Stimulated activated naive CD8-positive, alpha-beta T cell treated with anti-CD3 and anti-CD28 coated beads, Interleukin-15, Interleukin-2, amounts not matched to agents 100 ng/mL and 50 ng/mL, for 24 hours (primary cell): Measurements from ENCODE around the gene IPO13.

Experiments
- H3K27ac Mint-ChIP-seq: one replicate; pipeline ENCODE4 v1.8.0; 2021; ENCODE audit warnings: mild to moderate bottlenecking, mixed read lengths
- H3K27me3 Mint-ChIP-seq: one replicate; pipeline ENCODE4 v1.8.0; 2021; ENCODE audit warnings: mixed read lengths
- H3K36me3 Mint-ChIP-seq: one replicate; pipeline ENCODE4 v1.8.0; 2021; ENCODE audit warnings: low read depth, mixed read lengths
- H3K4me1 Mint-ChIP-seq: one replicate; pipeline ENCODE4 v1.8.0; 2021; ENCODE audit warnings: low read depth, mixed read lengths
- H3K4me3 Mint-ChIP-seq: one replicate; pipeline ENCODE4 v1.8.0; 2021; ENCODE audit warnings: mild to moderate bottlenecking, mixed read lengths
- H3K9me3 Mint-ChIP-seq: one replicate; pipeline ENCODE4 v1.8.0; 2021; ENCODE audit warnings: mixed read lengths

IPO13 gene

DNA sequence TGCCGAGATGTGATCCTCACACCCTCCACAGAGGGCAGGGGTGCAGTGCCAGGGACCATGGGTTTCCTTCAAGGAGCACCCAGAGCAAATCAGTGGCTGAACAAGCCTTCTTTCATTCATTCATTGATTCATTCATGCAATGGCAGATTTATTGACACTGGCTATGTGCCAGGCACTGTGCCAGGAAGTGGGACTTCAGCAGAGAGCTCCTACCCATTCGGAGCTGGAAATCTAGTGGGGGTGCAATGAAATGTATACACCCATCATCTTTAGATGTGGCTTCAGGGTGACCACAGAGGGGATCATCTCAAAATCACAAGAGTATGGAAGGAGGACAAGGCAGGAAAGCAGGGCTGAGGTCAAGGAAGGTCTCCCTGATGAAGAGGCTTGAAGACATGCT is 65.7 kb downstream of the IPO13 start:
- H3K27ac Mint-ChIP-seq: no peak overlapping the region
- H3K9me3 Mint-ChIP-seq: no peaks in the 10 kb centered on the region
- H3K27me3 Mint-ChIP-seq: no peaks in the 10 kb centered on the region
- H3K4me3 Mint-ChIP-seq: no peak overlapping the region
- peaks cover 8% of the 10 kb centered on the region for H3K4me1 Mint-ChIP-seq
- H3K36me3 Mint-ChIP-seq: no peaks in the 10 kb centered on the region

DNA sequence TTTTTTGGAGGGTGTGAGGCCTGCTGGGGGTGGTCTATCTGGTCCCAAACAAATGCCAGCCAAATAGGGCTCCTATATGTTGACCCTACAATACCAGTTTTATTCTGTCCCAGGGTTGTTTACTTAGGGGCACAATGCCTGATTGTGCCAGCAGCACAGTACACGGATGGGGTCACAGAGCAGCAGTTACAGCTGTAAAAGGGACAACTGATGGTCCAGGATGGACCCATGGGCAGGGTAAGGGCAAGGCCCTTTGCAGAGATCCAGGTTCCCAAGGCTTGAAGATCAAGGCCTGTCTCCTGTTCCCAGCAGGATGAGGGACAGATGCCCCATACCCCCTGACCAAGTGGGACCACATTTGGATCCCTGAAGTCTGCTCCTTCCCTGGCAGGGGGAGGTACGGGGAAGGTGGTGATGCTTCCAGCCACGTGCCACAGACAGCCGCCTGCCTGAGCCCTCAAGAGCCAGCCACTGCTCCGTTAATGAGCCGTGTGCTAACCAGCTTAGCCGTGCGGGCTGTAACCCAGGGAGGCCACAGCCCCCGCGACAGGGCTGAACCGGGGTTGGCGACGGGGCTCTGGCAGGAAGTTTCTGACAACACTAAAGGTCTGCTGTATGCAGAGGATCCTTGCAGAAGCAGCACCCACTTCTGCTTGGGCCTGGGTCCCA is 66.3 kb downstream of the IPO13 start:
- Mint-ChIP-seq H3K4me3 (no peak overlapping the region), H3K27ac (no peak overlapping the region), H3K27me3 (no peaks in the 10 kb centered on the region), H3K9me3 (no peaks in the 10 kb centered on the region), H3K4me1 (peaks cover 8% of the 10 kb centered on the region), H3K36me3 (no peaks in the 10 kb centered on the region)

DNA sequence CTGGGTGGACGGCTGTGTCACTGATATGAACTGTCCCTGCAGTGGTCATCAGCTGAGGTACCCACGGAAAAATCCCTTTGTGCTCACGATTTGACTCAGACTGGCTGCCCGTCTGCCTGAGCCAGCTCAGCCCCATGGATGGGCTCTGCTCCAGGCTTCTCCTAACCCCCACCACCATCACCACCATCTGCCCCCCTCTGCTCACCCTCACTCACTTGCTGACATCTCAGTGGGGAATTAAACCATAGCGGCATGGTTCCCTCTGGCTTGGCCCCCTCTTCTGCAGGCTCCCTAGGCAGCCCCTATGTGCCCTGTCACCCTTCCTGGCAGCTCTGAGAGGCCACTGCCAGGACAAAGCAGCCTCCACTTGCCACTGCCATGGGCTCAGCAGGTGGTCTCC is 67.2 kb downstream of the IPO13 start:
- Mint-ChIP-seq H3K27me3 (no peaks in the 10 kb centered on the region), H3K4me3 (no peak overlapping the region), H3K27ac (no peak overlapping the region), H3K4me1 (peaks cover 8% of the 10 kb centered on the region), H3K9me3 (no peaks in the 10 kb centered on the region), H3K36me3 (no peaks in the 10 kb centered on the region)

DNA sequence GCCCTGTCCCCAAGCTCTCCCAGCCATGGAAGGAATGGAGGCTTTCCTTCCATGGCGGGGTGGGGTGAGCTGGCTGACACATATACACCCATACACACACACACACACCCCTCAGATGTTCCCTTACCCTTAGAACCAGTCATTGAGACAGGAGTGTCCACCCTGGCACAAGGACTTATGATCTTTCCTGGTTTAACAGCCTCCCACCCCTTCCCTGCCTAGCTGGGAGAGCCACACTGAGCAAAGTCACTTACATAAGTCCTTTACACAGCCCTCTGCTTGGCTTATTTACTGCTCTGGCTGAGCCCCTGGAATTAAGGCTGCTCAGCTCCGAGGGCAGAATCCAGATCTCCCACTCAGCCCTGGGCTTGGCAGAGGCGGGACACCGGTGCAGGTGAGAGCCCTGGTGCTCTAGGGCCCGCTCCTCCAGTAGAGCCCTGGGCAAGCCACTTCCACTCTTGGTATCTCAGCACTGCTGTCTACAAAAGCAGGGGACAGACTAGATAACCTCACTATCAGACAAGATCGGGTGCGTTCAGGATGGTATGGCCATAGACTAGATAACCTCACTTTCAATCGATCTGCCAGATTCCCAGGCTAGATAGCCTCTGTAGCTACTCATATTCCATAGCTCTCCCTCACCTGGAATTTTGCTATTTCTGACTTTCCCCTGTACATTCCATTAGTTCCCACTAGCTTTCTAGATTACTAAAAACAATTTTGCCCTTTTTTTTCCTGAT is 67.8 kb downstream of the IPO13 start:
- peaks cover 8% of the 10 kb centered on the region for H3K4me1 Mint-ChIP-seq
- H3K4me3 Mint-ChIP-seq: no peak overlapping the region
- H3K9me3 Mint-ChIP-seq: no peaks in the 10 kb centered on the region
- no peaks in the 10 kb centered on the region for H3K36me3 Mint-ChIP-seq
- H3K27ac Mint-ChIP-seq: no peak overlapping the region
- H3K27me3 Mint-ChIP-seq: no peaks in the 10 kb centered on the region

DNA sequence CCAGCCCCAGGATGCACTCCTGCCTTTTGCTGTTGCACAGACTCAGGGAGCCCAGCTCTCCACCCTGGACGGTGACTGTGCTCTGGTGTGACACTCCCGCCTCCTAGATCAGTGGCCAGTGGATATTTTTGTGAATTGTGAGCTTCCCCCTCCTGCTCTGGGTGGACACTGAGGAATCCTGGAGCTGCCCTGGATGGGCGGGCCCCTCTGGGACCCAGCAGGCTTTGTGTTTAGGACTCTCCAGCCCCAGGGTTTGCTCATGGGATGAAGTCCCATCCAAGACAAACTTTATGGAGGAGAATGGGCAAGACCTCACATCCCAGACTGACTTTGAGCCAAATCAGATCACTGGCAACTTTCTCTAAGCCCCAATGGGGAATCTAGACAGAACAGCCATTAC is 68.5 kb downstream of the IPO13 start:
- Mint-ChIP-seq H3K36me3 (no peaks in the 10 kb centered on the region), H3K4me3 (no peak overlapping the region), H3K27me3 (no peaks in the 10 kb centered on the region), H3K4me1 (peaks cover 8% of the 10 kb centered on the region), H3K9me3 (no peaks in the 10 kb centered on the region), H3K27ac (no peak overlapping the region)

DNA sequence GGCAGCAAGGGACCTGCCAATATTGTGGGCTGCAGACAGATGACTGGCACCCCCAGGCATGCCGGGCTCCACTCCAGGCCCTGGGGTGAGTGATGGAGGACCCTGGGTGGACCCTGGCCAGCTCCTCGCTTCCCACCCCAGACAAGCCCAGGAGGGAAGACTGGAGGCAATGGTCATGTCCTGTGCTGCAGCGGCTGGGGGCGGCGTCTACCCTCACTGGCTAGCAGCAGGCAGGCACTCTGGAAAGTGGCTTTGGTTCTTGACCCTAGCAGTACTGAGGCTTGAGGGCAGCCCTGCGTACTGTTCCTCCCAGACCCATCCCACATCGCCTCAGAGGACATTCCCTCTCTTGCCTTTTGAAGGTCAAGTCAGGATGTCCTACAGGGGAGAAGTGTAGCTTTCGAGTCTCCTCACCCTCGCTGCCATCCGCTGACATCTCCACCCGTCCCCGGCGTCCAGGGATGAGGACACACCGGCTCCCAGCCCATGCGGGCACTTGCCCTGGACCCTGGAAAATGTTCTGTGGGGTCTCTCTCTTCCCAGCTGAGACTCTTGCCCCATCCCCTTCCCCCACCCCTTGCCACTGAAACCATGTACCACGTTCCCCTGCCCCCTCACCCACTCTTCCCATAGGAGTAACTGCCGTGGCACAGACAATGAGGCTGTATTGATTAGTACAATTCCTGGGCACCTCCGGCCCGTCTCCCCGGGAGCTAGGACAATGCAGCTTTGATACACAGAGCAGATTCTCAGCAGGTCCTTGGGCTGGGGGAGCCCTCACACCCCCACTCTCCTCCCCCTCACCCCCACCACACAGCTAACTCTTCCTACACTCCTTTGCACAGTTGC is 69.5 kb downstream of the IPO13 start:
- no peaks in the 10 kb centered on the region for H3K9me3 Mint-ChIP-seq
- H3K4me1 Mint-ChIP-seq: peaks cover 8% of the 10 kb centered on the region
- H3K36me3 Mint-ChIP-seq: no peaks in the 10 kb centered on the region
- no peak overlapping the region for H3K27ac Mint-ChIP-seq
- H3K27me3 Mint-ChIP-seq: no peaks in the 10 kb centered on the region
- H3K4me3 Mint-ChIP-seq: no peak overlapping the region

DNA sequence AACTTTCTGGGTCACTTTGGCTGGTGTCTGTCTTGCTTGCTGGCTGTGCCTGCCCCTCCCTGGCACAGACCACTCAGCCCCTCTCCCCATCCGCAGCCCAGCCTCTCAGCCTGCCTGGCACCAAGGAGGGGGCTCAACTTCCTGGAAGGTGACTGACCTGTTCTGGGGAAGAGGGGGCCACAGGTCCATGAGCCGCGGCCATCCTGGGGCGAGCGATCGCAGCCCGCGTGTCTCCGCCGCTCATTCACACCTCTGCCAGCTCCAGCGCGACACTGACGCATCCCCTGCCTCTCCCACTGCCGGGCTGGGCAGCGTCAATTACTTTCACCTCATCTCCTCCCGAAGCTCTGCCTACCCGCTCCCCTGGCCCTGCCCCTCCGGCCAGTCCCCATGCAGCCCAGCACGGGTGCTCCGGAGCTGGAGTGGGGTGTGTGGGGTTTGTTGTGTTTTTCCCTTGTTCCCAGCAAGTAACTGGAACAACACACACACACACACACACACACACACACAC is 70.2 kb downstream of the IPO13 start:
- H3K9me3 Mint-ChIP-seq: no peaks in the 10 kb centered on the region
- no peak overlapping the region for H3K4me3 Mint-ChIP-seq
- H3K4me1 Mint-ChIP-seq: peaks cover 8% of the 10 kb centered on the region
- no peak overlapping the region for H3K27ac Mint-ChIP-seq
- no peaks in the 10 kb centered on the region for H3K27me3 Mint-ChIP-seq
- H3K36me3 Mint-ChIP-seq: no peaks in the 10 kb centered on the region
